GM18526 (cell line): ENCODE measurements around the gene TMSB4X.

ENCODE experiments used
- POLR2A ChIP-seq: IDR thresholded peaks from 3 replicates; pipeline ENCODE4 v1.6.1; 2011; ENCODE audit not compliant: insufficient read length; ENCODE audit errors: extremely low read depth

Gene TMSB4X

GRCh38 chrX:12971282-12972003 lies 3.5 kb upstream of the TMSB4X start:
- TF ChIP-seq POLR2A, result no peak

GRCh38 chrX:12972243-12972642 lies 2.7 kb upstream of the TMSB4X start:
- no peak for TF ChIP-seq POLR2A

- TF ChIP-seq POLR2A, result no peak
Observed at GRCh38 chrX:12972878-12973560, 1.9 kb upstream of the TMSB4X start.

GRCh38 chrX:12973561-12974304 lies 1.2 kb upstream of the TMSB4X start:
- peak; percentile 26 for TF ChIP-seq POLR2A

GRCh38 chrX:12974305-12974795 lies 560 bp upstream of the TMSB4X start:
- no peak for TF ChIP-seq POLR2A

- TF ChIP-seq POLR2A, result no peak
Observed at GRCh38 chrX:12975670-12975965, 708 bp downstream of the TMSB4X start.

- TF ChIP-seq POLR2A, result peak; percentile 74
Observed at GRCh38 chrX:12975991-12976558, 1.2 kb downstream of the TMSB4X start.

GRCh38 chrX:12976819-12977732 lies 2.2 kb downstream of the TMSB4X start:
- TF ChIP-seq POLR2A, result peak; percentile 49

GRCh38 chrX:12977761-12978204 lies 2.9 kb downstream of the TMSB4X start:
- no peak for TF ChIP-seq POLR2A

GRCh38 chrX:12978205-12979025 lies 3.5 kb downstream of the TMSB4X start:
- TF ChIP-seq POLR2A, result peak; percentile 91

- no peak for TF ChIP-seq POLR2A
Observed at GRCh38 chrX:12979026-12979607, 4.2 kb downstream of the TMSB4X start.

GRCh38 chrX:12979616-12980015 lies 4.7 kb downstream of the TMSB4X start:
- TF ChIP-seq POLR2A, result no peak

GRCh38 chrX:12981880-12982279 lies 7.0 kb downstream of the TMSB4X start:
- TF ChIP-seq POLR2A, result no peak
